Measurements from ENCODE around the gene TSPAN17.

GRCh38 chr5:176625512-176625911, 21.8 kb upstream of the TSPAN17 start:
- TF ChIP-seq JUND (IDR thresholded peaks at IDR 0.05; ENCODE audit: low read depth, low read length): no peak
- no peak for TF ChIP-seq TBL1XR1 (IDR thresholded peaks at IDR 0.05; ENCODE audit: low read depth, low read length)
- TF ChIP-seq, protein P1, sequence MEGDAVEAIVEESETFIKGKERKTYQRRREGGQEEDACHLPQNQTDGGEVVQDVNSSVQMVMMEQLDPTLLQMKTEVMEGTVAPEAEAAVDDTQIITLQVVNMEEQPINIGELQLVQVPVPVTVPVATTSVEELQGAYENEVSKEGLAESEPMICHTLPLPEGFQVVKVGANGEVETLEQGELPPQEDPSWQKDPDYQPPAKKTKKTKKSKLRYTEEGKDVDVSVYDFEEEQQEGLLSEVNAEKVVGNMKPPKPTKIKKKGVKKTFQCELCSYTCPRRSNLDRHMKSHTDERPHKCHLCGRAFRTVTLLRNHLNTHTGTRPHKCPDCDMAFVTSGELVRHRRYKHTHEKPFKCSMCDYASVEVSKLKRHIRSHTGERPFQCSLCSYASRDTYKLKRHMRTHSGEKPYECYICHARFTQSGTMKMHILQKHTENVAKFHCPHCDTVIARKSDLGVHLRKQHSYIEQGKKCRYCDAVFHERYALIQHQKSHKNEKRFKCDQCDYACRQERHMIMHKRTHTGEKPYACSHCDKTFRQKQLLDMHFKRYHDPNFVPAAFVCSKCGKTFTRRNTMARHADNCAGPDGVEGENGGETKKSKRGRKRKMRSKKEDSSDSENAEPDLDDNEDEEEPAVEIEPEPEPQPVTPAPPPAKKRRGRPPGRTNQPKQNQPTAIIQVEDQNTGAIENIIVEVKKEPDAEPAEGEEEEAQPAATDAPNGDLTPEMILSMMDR (IDR thresholded peaks at IDR 0.05 in 2 of 3, conservative IDR thresholded peaks at IDR 0.05 in 1 of 3; ENCODE audit: control insufficient read depth in 2 of 3, extremely low read depth in 1 of 3, insufficient read depth in 1 of 3, low read depth in 3 of 3, low read length in 3 of 3): no peak
- TF ChIP-seq CHD2 (IDR thresholded peaks at IDR 0.05; ENCODE audit: borderline replicate concordance, low read depth, low read length): no peak
- TF ChIP-seq SPI1 (IDR thresholded peaks at IDR 0.05; ENCODE audit: borderline replicate concordance, insufficient read depth, low read depth, low read length): no peak
- TF ChIP-seq, protein P2, sequence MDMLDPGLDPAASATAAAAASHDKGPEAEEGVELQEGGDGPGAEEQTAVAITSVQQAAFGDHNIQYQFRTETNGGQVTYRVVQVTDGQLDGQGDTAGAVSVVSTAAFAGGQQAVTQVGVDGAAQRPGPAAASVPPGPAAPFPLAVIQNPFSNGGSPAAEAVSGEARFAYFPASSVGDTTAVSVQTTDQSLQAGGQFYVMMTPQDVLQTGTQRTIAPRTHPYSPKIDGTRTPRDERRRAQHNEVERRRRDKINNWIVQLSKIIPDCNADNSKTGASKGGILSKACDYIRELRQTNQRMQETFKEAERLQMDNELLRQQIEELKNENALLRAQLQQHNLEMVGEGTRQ (IDR thresholded peaks at IDR 0.05; ENCODE audit: borderline replicate concordance, low read depth, low read length): no peak
- no peak for TF ChIP-seq EZH2 (IDR thresholded peaks at IDR 0.05; ENCODE audit: borderline replicate concordance, control insufficient read depth, low read depth, low read length)
- TF ChIP-seq CREB1 (IDR thresholded peaks at IDR 0.05; ENCODE audit: low read depth): no peak
- no peak for TF ChIP-seq BHLHE40 (IDR thresholded peaks at IDR 0.05; ENCODE audit: borderline replicate concordance in 1 of 2, low read depth in 2 of 2, low read length in 1 of 2)
- TF ChIP-seq CEBPB (IDR thresholded peaks at IDR 0.05; ENCODE audit: borderline replicate concordance in 1 of 2, low read depth in 2 of 2, low read length in 2 of 2): no peak
- TF ChIP-seq HDAC2 (IDR thresholded peaks at IDR 0.05): no peak
- TF ChIP-seq NRF1 (conservative IDR thresholded peaks at IDR 0.05; ENCODE audit: low read depth, low read length): no peak
- no peak for TF ChIP-seq BACH1 (IDR thresholded peaks at IDR 0.05; ENCODE audit: borderline replicate concordance)
- TF ChIP-seq EGR1 (IDR thresholded peaks at IDR 0.05; ENCODE audit: borderline replicate concordance in 1 of 2, low read depth in 2 of 2, low read length in 2 of 2): no peak
